ENCODE results near the gene NSUN3.
"Not testable (repeated sequence)": the region's sequence is repeated elsewhere in the genome, so short reads cannot be mapped to it uniquely, and the experiment has no call there.

Gene NSUN3

GRCh38 chr3:94066506-94067500, 3.9 kb downstream of the NSUN3 start:
- in situ Hi-C loops (cut with HindIII; ENCODE audit: low sequenced_read_pairs): no loop called here
- H3K4me3 ChIP-seq (ENCODE audit: low read depth, low read length): no peak overlapping the region
- no peak for DNase-seq (ENCODE audit: low read depth, low spot score)
- TF ChIP-seq CTCF (IDR thresholded peaks at IDR 0.05; ENCODE audit: low read depth, low read length): no peak

- DNase-seq (ENCODE audit: low read depth, low spot score): peak; percentile 52
- in situ Hi-C loops (cut with HindIII; ENCODE audit: low sequenced_read_pairs): no loop called here
- no peak overlapping the region for H3K4me3 ChIP-seq (ENCODE audit: low read depth, low read length)
- TF ChIP-seq CTCF (IDR thresholded peaks at IDR 0.05; ENCODE audit: low read depth, low read length): peak; percentile 47
Measured at GRCh38 chr3:94069194-94069813, 6.4 kb downstream of the NSUN3 start.

- DNase-seq (ENCODE audit: low read depth, low spot score): no peak
- in situ Hi-C loops (cut with HindIII; ENCODE audit: low sequenced_read_pairs): no loop called here
- no peak overlapping the region for H3K4me3 ChIP-seq (ENCODE audit: low read depth, low read length)
- no peak for TF ChIP-seq CTCF (IDR thresholded peaks at IDR 0.05; ENCODE audit: low read depth, low read length)
Measured at GRCh38 chr3:94070341-94070911, 7.6 kb downstream of the NSUN3 start.

- no peak overlapping the region for H3K4me3 ChIP-seq (ENCODE audit: low read depth, low read length)
- DNase-seq (ENCODE audit: low read depth, low spot score): no peak
- TF ChIP-seq CTCF (IDR thresholded peaks at IDR 0.05; ENCODE audit: low read depth, low read length): no peak
- in situ Hi-C loops (cut with HindIII; ENCODE audit: low sequenced_read_pairs): no loop called here
Measured at GRCh38 chr3:94071713-94072284, 8.9 kb downstream of the NSUN3 start.

GRCh38 chr3:94076055-94076454, 13.2 kb downstream of the NSUN3 start:
- no peak overlapping the region for H3K4me3 ChIP-seq (ENCODE audit: low read depth, low read length)
- no peak for TF ChIP-seq CTCF (IDR thresholded peaks at IDR 0.05; ENCODE audit: low read depth, low read length)
- peak; percentile 37 for DNase-seq (ENCODE audit: low read depth, low spot score)
- in situ Hi-C loops (cut with HindIII; ENCODE audit: low sequenced_read_pairs): no loop called here

- H3K4me3 ChIP-seq (ENCODE audit: low read depth, low read length); DNase-seq (ENCODE audit: low read depth, low spot score); in situ Hi-C loops (cut with HindIII; ENCODE audit: low sequenced_read_pairs): not testable (repeated sequence)
Measured at GRCh38 chr3:94080552-94080951, 17.7 kb downstream of the NSUN3 start.

Measured in astrocyte of the spinal cord (primary cell).